ENCODE results near the gene RAB3C. TPM values are rescaled to one million over a fixed set of nuclear protein-coding genes. Genes with fewer than 3 reads are reported as not detected.

Gene RAB3C
- total RNA-seq, 1 donor from 2014 or later, result 3.8 TPM

- Mint-ChIP-seq H3K27ac (no peak overlapping the region), H3K36me3 (no peaks in the 10 kb centered on the region), H3K4me3 (no peak overlapping the region), H3K9me3 (no peaks in the 10 kb centered on the region), H3K27me3 (ENCODE audit: insufficient read depth, low read depth) (no peaks in the 10 kb centered on the region), H3K4me1 (no peaks in the 10 kb centered on the region)
- Histone ChIP-seq H3K36me3 (no peaks in the 10 kb centered on the region), H3K9ac (no peak overlapping the region), H3K4me3 (no peak overlapping the region), H3K9me3 (ENCODE audit: low read depth) (no peaks in the 10 kb centered on the region), H2AFZ (replicated peaks) (no peak overlapping the region), H3K4me2 (no peak overlapping the region), H3K27me3 (no peaks in the 10 kb centered on the region), H3K79me2 (ENCODE audit: low read depth) (no peaks in the 10 kb centered on the region), H4K20me1 (ENCODE audit: low read depth) (no peaks in the 10 kb centered on the region), H3F3A (ENCODE audit: low read depth) (no peaks in the 10 kb centered on the region), H3K27ac (no peak overlapping the region), H3K4me1 (no peaks in the 10 kb centered on the region)
- TF ChIP-seq CTCF (IDR thresholded peaks at IDR 0.05), result no peak
- TF ChIP-seq EZH2phosphoT487 (IDR thresholded peaks at IDR 0.05), result no peak
- no peak for TF ChIP-seq EZH2 (IDR thresholded peaks at IDR 0.05)
- DNase-seq (ENCODE audit: low spot score), result no peak
Observed at GRCh38 chr5:58635416-58635815, 52.5 kb downstream of the RAB3C start.

- H3K79me2 ChIP-seq (ENCODE audit: low read depth), result no peaks in the 10 kb centered on the region
- H4K20me1 ChIP-seq (ENCODE audit: low read depth), result no peaks in the 10 kb centered on the region
- no peaks in the 10 kb centered on the region for H3K9me3 ChIP-seq (ENCODE audit: low read depth)
- no peaks in the 10 kb centered on the region for H3K27me3 ChIP-seq
- no peaks in the 10 kb centered on the region for H3F3A ChIP-seq (ENCODE audit: low read depth)
- Mint-ChIP-seq H3K27ac (no peak overlapping the region), H3K9me3 (no peaks in the 10 kb centered on the region), H3K4me3 (no peak overlapping the region), H3K27me3 (ENCODE audit: insufficient read depth, low read depth) (no peaks in the 10 kb centered on the region), H3K36me3 (no peaks in the 10 kb centered on the region), H3K4me1 (no peaks in the 10 kb centered on the region)
- no peaks in the 10 kb centered on the region for H3K36me3 ChIP-seq
- no peak overlapping the region for H3K27ac ChIP-seq
- H3K4me2 ChIP-seq, result no peak overlapping the region
- DNase-seq (ENCODE audit: low spot score), result no peak
- no peak overlapping the region for H3K9ac ChIP-seq
- no peak overlapping the region for H2AFZ ChIP-seq (replicated peaks)
- no peaks in the 10 kb centered on the region for H3K4me1 ChIP-seq
- TF ChIP-seq EZH2 (IDR thresholded peaks at IDR 0.05) (no peak), CTCF (IDR thresholded peaks at IDR 0.05) (no peak), EZH2phosphoT487 (IDR thresholded peaks at IDR 0.05) (no peak)
- H3K4me3 ChIP-seq, result no peak overlapping the region
Observed at GRCh38 chr5:58640011-58640410, 57.1 kb downstream of the RAB3C start.

GRCh38 chr5:58641533-58641932, 58.7 kb downstream of the RAB3C start:
- H3K27ac Mint-ChIP-seq, result no peak overlapping the region
- TF ChIP-seq EZH2 (IDR thresholded peaks at IDR 0.05) (no peak), EZH2phosphoT487 (IDR thresholded peaks at IDR 0.05) (no peak), CTCF (IDR thresholded peaks at IDR 0.05) (no peak)
- Histone ChIP-seq H3K27me3 (no peaks in the 10 kb centered on the region), H3K79me2 (ENCODE audit: low read depth) (no peaks in the 10 kb centered on the region), H3K27ac (no peak overlapping the region), H3K4me2 (no peak overlapping the region), H3F3A (ENCODE audit: low read depth) (no peaks in the 10 kb centered on the region), H4K20me1 (ENCODE audit: low read depth) (no peaks in the 10 kb centered on the region), H3K4me3 (no peak overlapping the region), H3K9me3 (ENCODE audit: low read depth) (no peaks in the 10 kb centered on the region), H3K4me1 (no peaks in the 10 kb centered on the region), H3K9ac (no peak overlapping the region), H2AFZ (replicated peaks) (no peak overlapping the region), H3K36me3 (no peaks in the 10 kb centered on the region)
- peaks cover 5% of the 10 kb centered on the region for H3K4me1 Mint-ChIP-seq
- H3K36me3 Mint-ChIP-seq, result no peaks in the 10 kb centered on the region
- no peak overlapping the region for H3K4me3 Mint-ChIP-seq
- DNase-seq (ENCODE audit: low spot score), result no peak
- no peaks in the 10 kb centered on the region for H3K27me3 Mint-ChIP-seq (ENCODE audit: insufficient read depth, low read depth)
- H3K9me3 Mint-ChIP-seq, result no peaks in the 10 kb centered on the region

All from neural progenitor cell (in vitro differentiated cells).